Left cardiac atrium (tissue), 4 donors: ENCODE data around the gene SSR1. TPM values are rescaled to one million over a fixed set of nuclear protein-coding genes. Genes with fewer than 3 reads are reported as not detected.
"Not testable (repeated sequence)": the region's sequence is repeated elsewhere in the genome, so short reads cannot be mapped to it uniquely, and the experiment has no call there.

ENCODE experiments used
- ATAC-seq, 2 donors: fragments of 200-7000 bp; cut with Tn5 transposase; one replicate each; pipeline ENCODE4 v1.9.1; 2020; ENCODE audit warnings: mild to moderate bottlenecking in 2 of 2, moderate library complexity in 2 of 2
- DNase-seq: peaks from one replicate; pipeline ENCODE4 v3.0.0-alpha.2; 2020
- intact Hi-C, 2 donors: fragments of 100-400 bp; cut with DNase I; formaldehyde crosslinking; loops; one replicate each; pipeline versions ENCODE4 v1.14.1 to v1.15.1; 2022 to 2023
- total RNA-seq, 2 donors: library from RNA; stranded (reverse); fragmentation: NEBNext Ultra II Directional; extraction: Animal tissue kit (Norgen Biotek cat#: 25700); gene quantifications; one replicate each; pipeline ENCODE4 v1.2.1, GENCODE V29; 2021
- donor health status: DM: no; HTN: yes; CAD: no.
- donor health status: DM: no; HTN: yes; CAD: no; lungs with severe emphysema.
- donor health status: DM: yes; HTN: yes; CAD: no.
- donor health status: Dilated cardiomyopathy.

The SSR1 gene
- total RNA-seq, 2 donors from 2014 or later: 84.0 to 98.6 TPM

DNA sequence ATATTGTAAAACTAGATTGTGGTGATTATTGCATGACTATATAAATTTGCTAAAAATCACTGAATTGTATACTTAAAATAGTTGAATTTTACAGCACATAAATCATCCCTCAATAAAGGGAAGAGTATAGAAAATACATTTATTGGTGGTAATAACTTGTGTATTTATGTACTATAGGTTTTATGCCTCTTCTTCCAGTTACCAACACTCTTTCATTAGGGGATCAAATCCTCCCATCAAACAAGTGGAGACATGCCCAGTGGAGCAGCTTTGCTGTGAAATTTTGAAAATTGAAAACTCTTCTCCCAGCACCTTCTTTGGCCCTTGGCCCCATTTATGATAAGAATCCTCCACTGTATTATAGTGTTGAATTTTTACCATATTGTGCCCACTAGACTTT is 10.1 kb upstream of the SSR1 start:
- no peak for DNase-seq
- no peak for ATAC-seq
- intact Hi-C loops: no loop called here

DNA sequence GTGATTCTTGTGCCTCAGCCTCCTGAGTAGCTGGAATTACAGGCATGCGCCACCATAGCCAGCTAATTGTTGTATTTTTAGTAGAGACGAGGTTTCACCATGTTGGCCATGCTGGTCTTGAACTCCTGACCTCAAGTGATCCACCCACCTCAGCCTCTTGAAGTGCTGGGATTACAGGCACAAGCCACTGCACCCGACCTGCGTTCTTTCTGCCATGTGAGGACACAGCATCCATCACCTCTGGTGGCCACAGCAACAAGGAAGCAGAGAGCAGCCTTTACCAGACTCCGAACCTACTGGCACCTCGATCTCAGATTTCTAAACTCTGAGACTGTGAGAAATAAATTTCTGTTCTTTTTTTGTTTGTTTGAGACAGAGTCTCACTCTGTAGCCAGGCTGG is 8.9 kb upstream of the SSR1 start:
- intact Hi-C loops, ATAC-seq, DNase-seq: not testable (repeated sequence)

DNA sequence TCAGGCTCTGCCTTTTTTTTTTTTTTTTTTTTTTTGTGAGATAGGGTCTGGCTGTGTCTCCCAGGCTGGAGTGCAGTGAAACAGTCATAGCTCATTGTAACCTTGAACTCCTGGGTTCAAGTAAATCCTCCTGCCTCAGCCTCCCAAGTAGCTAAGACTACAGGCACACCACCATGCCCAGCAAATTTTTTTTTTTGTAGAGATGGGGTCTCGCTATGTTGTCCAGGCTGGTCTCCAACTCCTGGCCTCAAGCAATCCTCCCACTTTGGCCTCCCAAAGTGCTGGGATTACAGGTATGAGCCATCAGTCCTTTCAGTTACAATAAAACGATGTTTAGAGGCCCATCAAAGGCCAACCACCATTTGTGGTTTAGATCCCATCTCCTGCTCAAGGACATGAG is 6.4 kb upstream of the SSR1 start:
- ATAC-seq, intact Hi-C loops, DNase-seq: not testable (repeated sequence)

- ATAC-seq (no peak), DNase-seq (no peak)
- intact Hi-C loops: no loop called here
Observed at GRCh38 chr6:7317538-7317937, 4.5 kb upstream of the SSR1 start.

GRCh38 chr6:7316658-7317533 is 3.9 kb upstream of the SSR1 start:
- no peak for DNase-seq
- ATAC-seq: no peak
- intact Hi-C loops: no loop called here

GRCh38 chr6:7315948-7316365 is 3.0 kb upstream of the SSR1 start:
- ATAC-seq (no peak), DNase-seq (no peak)
- intact Hi-C loops: no loop called here

DNA sequence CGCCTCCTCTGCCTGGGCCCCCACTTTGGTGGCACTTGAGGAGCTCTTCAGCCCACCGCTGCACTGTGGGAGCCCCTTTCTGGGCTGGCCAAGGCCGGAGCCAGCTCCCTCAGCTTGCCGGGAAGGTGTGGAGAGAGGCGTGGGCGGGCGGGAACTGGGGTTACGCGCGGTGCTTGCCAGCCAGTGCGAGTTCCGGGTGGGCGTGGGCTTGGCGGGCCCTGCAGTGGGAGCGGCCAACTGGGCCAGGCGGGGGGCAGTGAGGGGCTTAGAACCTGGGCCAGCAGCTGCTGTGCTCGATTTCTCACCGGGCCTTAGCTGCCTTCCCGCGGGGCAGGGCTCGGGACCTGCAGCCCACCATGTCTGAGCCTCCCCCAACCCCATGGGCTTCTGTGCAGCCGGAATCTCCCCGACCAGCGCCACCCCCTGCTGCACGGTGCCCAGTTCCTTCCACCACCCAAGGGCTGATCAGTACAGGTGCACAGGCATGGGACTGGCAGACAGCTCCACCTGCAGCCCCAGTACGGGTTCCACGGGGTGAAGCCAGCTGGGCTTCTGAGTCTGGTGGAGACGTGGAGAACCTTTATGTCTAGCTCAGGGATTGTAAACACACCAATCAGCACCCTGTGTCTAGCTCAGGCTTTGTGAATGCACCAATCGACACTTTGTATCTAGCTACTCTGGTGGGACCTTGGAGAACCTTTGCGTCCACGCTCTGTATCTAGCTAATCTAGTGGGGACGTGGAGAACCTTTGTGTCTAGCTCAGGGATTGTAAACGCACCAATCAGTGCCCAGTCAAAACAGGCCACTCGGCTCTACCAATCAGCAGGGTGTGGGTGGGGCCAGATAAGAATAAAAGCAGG is 2.3 kb upstream of the SSR1 start:
- ATAC-seq, intact Hi-C loops, DNase-seq: not testable (repeated sequence)

GRCh38 chr6:7314414-7314813 is 1.4 kb upstream of the SSR1 start:
- ATAC-seq (no peak), DNase-seq (no peak)
- intact Hi-C loops: no loop called here

DNA sequence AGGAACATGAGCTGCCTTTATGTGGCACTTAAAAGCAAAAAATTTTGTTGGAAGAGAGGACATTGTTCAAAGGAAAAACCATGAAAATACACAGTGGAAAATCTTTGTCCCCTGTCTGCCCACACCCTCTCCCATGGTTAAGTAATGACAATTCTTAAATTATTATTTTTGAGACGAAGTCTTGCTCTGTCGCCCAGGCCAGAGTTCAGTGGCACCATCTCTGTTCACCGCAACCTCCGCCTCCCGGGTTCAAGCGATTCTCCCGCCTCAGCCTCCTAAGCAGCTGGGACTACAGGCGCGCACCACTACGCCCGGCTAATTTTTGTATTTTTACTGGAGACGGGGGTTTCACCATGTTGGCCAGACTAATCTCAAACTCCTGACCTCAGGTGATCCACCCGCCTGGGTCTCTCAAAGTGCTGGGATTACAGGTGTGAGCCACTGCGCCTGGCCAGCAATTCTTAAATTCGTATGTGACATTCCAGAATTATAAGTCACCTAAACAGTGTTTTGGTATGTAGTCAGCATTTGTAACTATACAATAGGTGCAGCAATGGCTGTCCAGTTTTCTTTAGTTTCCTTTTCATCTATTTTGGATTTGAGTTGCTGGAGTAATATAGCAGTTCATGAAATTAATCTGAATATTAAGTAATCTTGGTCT is 636 bp upstream of the SSR1 start:
- intact Hi-C loops: loop anchor here in 1 of 2 donors (2.0 kb wide), 1 partner anchor 75 kb away; the partner anchor contains the start of genes CAGE1 and RIOK1
- no peak for ATAC-seq
- peak; percentile 25 for DNase-seq

GRCh38 chr6:7311917-7312615 is 933 bp downstream of the SSR1 start:
- DNase-seq (no peak), ATAC-seq (no peak)
- intact Hi-C loops: loop anchor here in 1 of 2 donors (2.0 kb wide), 1 partner anchor 77 kb away; the partner anchor contains the start of genes CAGE1 and RIOK1

DNA sequence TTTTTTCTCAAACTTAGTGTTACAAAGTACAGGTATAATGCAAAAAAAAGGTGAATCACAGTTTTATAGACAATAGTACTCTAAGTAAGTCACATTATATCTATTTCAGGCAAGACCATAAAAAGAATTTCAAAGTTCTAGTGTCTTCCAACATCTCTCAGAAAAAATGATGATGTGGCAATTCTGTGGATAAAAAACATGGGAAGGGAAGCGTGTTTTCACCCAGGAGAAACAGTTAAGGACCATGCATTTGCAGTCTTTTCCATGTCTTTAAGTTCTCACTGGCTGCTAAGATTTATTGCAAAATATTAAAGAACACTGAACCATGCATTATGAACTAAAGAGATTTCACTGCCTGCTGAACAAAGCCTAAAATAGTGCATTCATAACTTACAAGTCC is 1.8 kb downstream of the SSR1 start:
- no peak for DNase-seq
- no peak for ATAC-seq
- intact Hi-C loops: no loop called here

- intact Hi-C loops: loop anchor here (10.0 kb wide), 2 partner anchors 86 to 266 kb away; no protein-coding TSS in a partner anchor
- DNase-seq: no peak
- ATAC-seq: no peak
Observed at GRCh38 chr6:7309050-7309449, 3.9 kb downstream of the SSR1 start.

DNA sequence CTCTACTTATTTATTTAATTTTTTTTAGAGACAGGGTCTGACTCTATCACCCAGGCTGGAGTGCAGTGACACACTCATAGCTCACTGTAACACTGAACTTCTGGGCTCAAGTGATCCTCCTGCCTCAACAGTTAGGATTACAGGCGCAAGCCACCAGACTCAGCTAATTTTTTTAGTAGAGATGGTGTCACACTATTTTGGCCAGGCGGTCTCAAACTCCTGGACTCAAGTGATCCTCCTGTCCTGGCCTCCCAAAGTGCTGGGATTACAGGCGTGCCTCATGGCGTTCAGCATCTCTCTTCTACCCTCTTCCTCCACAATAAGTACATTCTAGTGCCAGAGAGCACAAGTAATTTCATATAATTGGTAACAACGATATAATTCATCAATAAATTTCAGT is 5.5 kb downstream of the SSR1 start:
- DNase-seq: no peak
- no peak for ATAC-seq
- intact Hi-C loops: loop anchor here (10.0 kb wide), 2 partner anchors 87 to 267 kb away; no protein-coding TSS in a partner anchor

DNA sequence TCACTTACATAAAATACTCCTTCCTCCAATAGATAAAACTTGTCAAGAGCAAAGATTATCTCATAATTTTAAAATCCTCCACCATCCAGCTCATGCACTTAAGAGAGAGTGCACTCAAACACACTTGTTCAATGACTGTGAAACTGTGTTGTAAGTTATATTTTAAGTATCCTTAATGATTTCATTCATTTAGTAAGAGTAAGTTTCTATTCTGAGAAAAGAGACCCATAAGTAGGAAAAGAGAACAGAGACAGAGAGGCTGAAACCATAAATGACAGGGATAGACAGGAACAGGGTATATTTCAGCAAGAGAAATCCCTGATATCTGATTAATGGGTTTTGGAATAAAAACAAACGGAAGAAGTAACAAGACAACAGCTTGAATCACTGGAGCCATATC is 8.2 kb downstream of the SSR1 start:
- intact Hi-C loops: loop anchor here (10.0 kb wide), 2 partner anchors 90 to 270 kb away; no protein-coding TSS in a partner anchor
- DNase-seq: no peak
- ATAC-seq: no peak

DNA sequence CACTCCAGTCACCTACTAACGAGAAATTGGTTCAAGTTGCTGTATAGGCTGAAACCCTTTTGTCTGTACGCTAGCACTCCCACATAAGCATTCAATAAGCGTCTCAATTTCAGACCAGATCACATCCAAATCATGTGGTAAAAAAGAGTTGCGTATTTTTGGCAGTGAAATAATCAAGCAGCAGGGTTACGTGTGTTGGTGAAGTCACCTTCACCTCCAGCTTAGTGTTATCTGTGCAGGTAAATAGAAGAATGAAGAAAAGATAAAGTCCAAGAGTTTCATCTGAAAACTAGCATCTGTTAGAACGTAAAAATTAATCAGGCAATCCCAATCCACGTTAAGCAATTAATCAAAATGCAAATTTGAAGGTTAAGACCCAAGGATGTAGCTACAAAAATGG is 11.3 kb downstream of the SSR1 start:
- DNase-seq (no peak), ATAC-seq (no peak)
- intact Hi-C loops: loop anchor here (10.0 kb wide), 2 partner anchors 93 to 273 kb away; no protein-coding TSS in a partner anchor

GRCh38 chr6:7300926-7301325 is 12.1 kb downstream of the SSR1 start:
- ATAC-seq: no peak
- DNase-seq: no peak
- intact Hi-C loops: loop anchor here (10.0 kb wide), 2 partner anchors 94 to 274 kb away; no protein-coding TSS in a partner anchor

DNA sequence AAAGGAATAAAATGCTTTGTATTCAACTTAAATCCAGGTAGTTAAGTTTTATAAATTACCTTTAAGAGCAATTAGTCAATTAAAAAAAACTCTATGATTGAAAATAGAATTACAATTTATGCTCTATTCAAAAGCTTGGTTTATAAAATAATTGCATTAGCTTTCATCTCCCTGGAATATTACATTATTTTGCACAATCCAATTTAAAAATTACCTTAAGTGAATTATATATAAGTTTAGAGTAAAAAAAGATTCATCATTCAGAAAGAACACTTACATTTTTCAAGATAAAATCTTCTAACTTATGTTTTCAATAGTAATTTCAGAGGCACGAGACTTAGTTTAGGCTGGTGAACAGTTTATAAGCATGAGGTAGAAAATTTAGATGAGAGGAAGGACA is 14.9 kb downstream of the SSR1 start:
- intact Hi-C loops: no loop called here

DNA sequence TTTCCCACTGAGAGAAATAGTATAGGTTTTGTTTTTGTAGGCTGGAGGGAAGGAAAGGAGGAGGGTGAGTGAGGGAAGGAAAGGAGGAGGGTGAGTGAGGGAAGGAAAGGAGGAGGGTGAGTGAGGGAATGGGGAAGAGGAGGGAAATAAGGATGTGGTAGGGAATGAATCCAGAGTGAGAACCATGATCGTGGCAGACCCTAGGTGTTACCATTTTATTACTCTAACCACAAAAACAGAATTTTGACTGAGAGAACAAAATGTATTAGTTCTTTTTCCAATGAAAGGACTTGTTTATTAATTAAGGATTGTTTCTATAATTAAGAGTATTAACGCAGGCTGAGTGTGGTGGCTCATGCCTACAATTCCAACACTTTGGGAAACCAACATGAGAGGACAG is 16.4 kb downstream of the SSR1 start:
- DNase-seq (no peak), ATAC-seq (no peak)
- intact Hi-C loops: no loop called here

More for the DNA sequence above, 14.9 kb downstream of the SSR1 start:
- DNase-seq: no peak
- no peak for ATAC-seq

GRCh38 chr6:7295916-7296315 is 17.1 kb downstream of the SSR1 start:
- no peak for DNase-seq
- ATAC-seq: no peak
- intact Hi-C loops: no loop called here
